NCI-H82 treated with DMSO at 0.1 percent for 48 hours (cell line): ENCODE data around the gene WDR27.
"Not testable (repeated sequence)": the region's sequence is repeated elsewhere in the genome, so short reads cannot be mapped to it uniquely, and the experiment has no call there.

Experiments
- DNase-seq: peaks from one replicate; lab custom pipeline; 2025; ENCODE audit not compliant: unreplicated experiment; lab: John Stamatoyannopoulos, UW

Gene WDR27

GRCh38 chr6:169618526-169619490, 83.0 kb downstream of the WDR27 start:
- DNase-seq: no peak

GRCh38 chr6:169617562-169617961, 84.3 kb downstream of the WDR27 start:
- no peak for DNase-seq

GRCh38 chr6:169608609-169609008, 93.2 kb downstream of the WDR27 start:
- DNase-seq: not testable (repeated sequence)

- DNase-seq: no peak
Measured at GRCh38 chr6:169604076-169604475, 97.8 kb downstream of the WDR27 start.

DNA sequence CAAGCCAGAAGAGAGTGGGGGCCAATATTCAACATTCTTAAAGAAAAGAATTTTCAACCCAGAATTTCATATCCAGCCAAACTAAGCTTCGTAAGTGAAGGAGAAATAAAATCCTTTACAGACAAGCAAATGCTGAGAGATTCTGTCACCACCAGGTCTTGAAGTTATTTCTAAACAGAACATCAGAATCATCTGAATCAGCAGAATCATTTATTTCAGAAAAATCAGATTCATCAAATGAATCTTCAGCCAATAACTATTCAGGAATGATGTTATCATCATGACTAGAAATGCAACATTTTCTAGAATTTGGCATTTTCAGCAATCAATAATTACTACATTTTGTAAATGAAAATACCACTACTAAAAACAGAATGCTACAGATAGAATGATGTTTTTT, 100.7 kb downstream of the WDR27 start:
- DNase-seq: not testable (repeated sequence)

GRCh38 chr6:169592558-169592957, 109.3 kb downstream of the WDR27 start:
- DNase-seq: no peak

- no peak for DNase-seq
Measured at GRCh38 chr6:169591616-169592015, 110.2 kb downstream of the WDR27 start.

- DNase-seq: no peak
Measured at GRCh38 chr6:169590376-169590939, 111.4 kb downstream of the WDR27 start.

DNA sequence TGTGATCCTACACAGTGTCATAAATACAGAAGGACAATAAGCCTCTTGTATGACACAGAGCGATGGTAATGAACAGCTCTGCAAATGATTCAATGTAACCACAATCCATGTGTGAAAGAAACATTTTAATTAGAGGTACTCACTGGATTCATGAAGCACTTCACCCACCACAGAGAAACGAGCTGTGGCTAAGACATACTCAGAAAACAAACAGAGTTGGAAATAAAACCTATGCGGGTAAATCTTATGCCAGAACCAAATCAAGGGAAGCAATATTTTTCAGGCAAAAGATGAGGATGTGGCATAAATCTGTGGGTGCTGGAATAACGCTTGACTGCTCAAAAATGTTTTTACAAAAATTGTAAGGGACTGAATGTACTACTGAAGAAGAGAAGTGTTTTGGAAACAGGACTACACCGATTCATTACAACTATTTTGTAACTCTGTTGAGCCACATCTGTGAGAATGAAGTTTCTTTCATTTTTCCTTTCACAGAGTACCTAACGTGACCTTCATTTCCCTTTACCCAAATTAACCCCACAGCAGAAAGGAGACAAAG, 112.1 kb downstream of the WDR27 start:
- DNase-seq: no peak

DNA sequence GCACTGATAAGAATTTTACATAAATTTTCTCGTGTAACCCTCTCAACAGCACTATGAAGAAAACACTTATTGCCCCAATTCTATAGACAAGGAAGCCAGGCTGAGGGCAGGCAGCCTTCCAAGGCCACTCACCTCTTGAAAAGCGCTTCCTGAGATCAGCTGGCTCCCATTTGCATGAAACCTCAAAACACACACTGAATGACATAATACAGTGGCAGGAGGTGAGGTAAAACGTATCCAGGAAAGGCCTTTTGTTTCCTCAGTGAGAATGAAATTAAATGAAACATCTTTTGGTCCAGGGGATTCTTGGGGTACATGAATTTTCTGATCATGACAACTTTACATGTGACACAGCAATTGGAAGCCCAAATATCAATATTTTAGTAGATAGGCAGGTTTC, 112.5 kb downstream of the WDR27 start:
- no peak for DNase-seq

GRCh38 chr6:169587975-169588374, 113.9 kb downstream of the WDR27 start:
- DNase-seq: no peak

DNA sequence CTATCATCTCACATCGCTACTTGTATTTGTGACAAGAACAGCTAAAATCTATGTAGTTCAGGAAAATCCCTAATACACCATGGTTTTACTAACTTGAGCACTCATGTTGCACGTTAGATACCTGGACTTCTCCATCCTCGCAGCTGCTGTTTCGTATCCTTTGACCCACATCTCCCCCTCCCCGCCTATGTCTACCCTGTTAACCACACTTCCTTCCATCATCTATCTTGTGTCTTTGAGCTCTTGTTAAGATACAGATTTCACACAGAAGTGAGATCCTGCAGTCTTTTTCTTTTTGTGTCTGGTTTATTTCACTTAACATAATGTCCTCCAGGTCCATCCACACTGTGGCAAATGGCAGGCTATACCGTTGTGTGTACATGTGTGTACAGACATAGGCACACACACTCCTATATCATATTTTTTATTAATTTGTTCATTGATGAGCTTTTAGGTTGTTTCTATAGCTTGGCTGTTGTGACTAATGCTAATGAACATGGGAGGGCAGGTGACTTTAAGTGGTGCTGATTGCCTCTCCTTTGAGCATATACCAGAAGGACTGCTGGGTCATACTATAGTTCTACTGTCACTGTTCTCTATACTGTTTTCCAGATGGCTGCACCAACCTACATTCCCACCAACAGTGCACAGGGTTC, 117.8 kb downstream of the WDR27 start:
- DNase-seq: no peak

- DNase-seq: no peak
Measured at GRCh38 chr6:169579407-169580111, 122.3 kb downstream of the WDR27 start.

DNA sequence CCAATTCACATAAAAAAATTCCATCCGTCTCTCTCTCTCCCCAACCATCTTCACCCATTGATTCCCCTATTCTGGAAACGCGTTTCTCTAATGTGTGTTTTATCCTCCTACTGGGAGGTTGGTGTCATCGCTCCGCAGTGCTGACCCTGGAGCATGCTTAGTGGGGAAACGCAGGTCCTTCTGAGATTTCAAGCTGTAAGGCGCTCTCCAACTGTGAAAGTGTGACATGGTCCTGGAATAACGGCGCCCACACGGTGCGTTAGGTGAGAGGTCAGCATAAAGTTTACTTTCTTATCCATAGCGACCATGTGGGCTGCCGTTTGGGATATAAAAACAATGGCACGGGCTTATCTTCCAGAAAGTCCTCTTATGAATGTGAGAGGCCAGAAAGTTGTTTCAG, 123.9 kb downstream of the WDR27 start:
- no peak for DNase-seq

DNA sequence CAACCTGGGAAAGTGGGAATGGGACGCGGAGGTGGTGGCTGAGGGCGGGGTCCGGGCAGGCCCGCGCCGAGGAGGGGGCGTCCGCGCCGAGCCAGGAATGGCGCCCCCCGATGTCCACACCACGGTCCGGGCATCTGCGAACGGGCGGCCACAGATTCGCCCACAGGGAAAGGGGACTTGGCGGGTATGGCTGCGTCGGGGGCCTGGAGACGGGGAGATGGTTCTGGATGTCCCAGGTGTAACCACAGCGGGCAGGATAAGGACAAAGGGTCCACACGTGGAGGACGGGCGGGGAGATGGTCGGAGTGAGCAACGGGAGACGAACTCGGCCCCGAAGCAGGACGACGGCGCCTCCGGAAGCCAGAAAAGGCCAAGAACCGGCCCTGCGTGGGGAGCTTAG, 124.6 kb downstream of the WDR27 start:
- no peak for DNase-seq

GRCh38 chr6:169575821-169576220, 126.0 kb downstream of the WDR27 start:
- DNase-seq: no peak

DNA sequence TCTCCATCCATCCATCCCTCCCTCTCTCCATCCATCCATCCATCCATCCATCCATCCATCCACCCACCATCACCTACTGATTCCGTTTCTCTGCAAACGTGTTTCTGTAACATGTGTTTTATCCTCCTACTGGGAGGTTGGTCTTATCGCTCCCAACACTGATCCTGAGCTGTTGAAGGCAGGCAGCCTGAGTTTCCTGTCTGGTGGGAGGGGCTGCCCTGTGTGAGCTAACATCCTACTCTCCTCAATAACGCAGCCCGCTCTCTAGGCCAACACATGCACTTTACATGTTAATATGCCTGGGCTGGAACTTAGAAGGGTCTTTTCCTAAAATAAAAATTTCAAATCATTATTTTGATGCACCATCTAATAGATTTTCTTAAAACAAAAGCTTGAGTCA, 126.5 kb downstream of the WDR27 start:
- DNase-seq: no peak

- DNase-seq: no peak
Measured at GRCh38 chr6:169574420-169574819, 127.4 kb downstream of the WDR27 start.

DNA sequence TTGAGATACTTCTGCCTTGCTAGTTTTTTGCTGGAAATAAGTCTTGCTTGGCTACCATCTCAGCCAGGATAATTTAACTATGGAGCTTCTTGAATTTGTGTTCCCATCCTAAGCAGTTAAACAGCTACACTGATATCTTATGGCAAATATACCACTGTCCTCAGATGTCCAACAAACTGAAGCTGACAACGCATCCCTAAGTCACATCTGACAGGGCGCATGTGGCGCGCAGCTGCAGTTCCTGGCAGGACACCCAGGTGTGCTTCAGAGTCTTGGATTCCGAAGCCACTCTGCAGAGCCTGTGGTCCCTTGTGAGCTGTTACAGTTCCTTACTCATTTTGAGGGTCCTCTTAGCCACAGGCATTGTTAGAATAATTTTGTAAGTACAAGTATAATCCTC, 127.9 kb downstream of the WDR27 start:
- no peak for DNase-seq

DNA sequence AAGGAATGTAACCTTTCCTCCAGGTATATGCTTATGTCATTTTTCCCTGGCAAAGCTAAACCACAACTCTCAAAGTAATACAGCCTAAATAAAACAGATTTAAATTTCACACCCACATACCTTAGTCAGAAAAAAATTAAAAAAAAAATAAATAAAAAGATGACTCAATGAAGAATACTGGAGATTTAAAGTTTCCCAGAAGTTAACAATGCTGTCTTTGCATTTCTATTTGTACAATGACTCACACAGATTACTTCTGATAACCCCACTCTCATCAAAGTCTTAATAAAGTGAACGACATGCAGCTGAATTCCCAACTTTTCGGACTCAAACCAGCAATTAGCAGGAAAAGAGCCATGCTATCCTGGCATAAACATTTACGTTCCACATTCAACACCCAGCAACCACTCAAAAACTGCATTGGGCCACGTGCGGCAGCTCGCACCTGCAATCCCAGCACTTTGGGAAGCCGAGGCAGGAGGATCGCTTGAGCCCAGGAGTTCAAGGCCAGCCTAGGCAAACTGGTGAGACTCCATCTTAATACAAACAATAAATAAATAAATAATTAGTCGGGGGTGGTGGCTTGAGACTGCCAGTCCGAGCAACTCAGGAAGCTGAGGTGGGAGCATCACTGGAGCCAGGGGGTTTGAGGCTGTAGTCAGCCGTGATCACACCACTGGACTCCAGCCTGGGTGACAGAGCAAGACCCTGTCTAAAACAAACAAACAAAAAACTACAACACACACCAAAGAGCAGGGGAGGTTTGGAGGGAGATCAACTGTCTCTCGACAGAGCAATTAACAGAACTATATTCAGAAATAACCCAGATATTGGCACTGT, 130.5 kb downstream of the WDR27 start:
- no peak for DNase-seq
